Neuronal stem cell (in vitro differentiated cells): ENCODE results near the gene UBE2S.
A peak's percentile ranks its signal among the peaks of the same experiment; 100 is the strongest.

Experiments
- DNase-seq: peaks from one replicate; pipeline ENCODE4 v3.0.0-alpha.2; 2013; ENCODE audit warnings: low spot score
- H2AFZ ChIP-seq: one replicate; pipeline ENCODE4 v1.6.1; 2013; ENCODE audit warnings: mild to moderate bottlenecking, low read length, inconsistent platforms
- H2AK5ac ChIP-seq: 2 replicates; pipeline ENCODE4 v1.6.1; 2013; ENCODE audit warnings: low read depth, mild to moderate bottlenecking, inconsistent platforms, low read length, moderate library complexity, mixed read lengths
- H2BK120ac ChIP-seq: 2 replicates; pipeline ENCODE4 v1.6.1; 2013; ENCODE audit warnings: low read depth, mild to moderate bottlenecking, inconsistent platforms, low read length, moderate library complexity, mixed read lengths
- H2BK12ac ChIP-seq: one replicate; pipeline ENCODE4 v1.6.1; 2013; ENCODE audit warnings: low read length, inconsistent platforms
- H2BK15ac ChIP-seq: 2 replicates; pipeline ENCODE4 v1.6.1; 2013; ENCODE audit warnings: mild to moderate bottlenecking, low read length, inconsistent platforms, mixed read lengths
- H2BK5ac ChIP-seq: one replicate; pipeline ENCODE4 v1.6.1; 2013; ENCODE audit warnings: inconsistent platforms, mild to moderate bottlenecking, low read length, moderate library complexity
- H3K14ac ChIP-seq: one replicate; pipeline ENCODE4 v1.6.1; 2013; ENCODE audit warnings: low read length, inconsistent platforms
- H3K18ac ChIP-seq: 2 replicates; pipeline ENCODE4 v1.6.1; 2013; ENCODE audit warnings: low read length, inconsistent platforms
- H3K23ac ChIP-seq: 2 replicates; pipeline ENCODE4 v1.6.1; 2013; ENCODE audit warnings: low read depth, mild to moderate bottlenecking, mixed read lengths, low read length, inconsistent platforms; ENCODE audit not compliant: poor library complexity
- H3K27ac ChIP-seq: replicated peaks from 3 replicates; pipeline ENCODE4 v1.5.1; 2013; ENCODE audit warnings: low read length, inconsistent platforms
- H3K27me3 ChIP-seq, 3 experiments: 2 replicates each; pipeline ENCODE4 v1.6.1; 2013; ENCODE audit warnings: low read length in 3 of 3, mild to moderate bottlenecking in 2 of 3, inconsistent platforms in 1 of 3, low read depth in 1 of 3, mixed read lengths in 1 of 3, moderate library complexity in 1 of 3; ENCODE audit not compliant: control insufficient read depth in 3 of 3, insufficient read depth in 3 of 3
- H3K36me3 ChIP-seq, 2 donors: replicated peaks in 1 of 2; 2 replicates each; pipeline ENCODE4 v1.6.1; 2013; ENCODE audit warnings: low read length in 2 of 2; ENCODE audit not compliant: control insufficient read depth in 2 of 2, insufficient read depth in 2 of 2
- H3K4ac ChIP-seq: 2 replicates; pipeline ENCODE4 v1.6.1; 2013; ENCODE audit warnings: inconsistent platforms, mild to moderate bottlenecking, low read length, moderate library complexity
- H3K4me1 ChIP-seq, 2 donors: 1 replicate in 1 of 2; 2 replicates in 1 of 2; pipeline ENCODE4 v1.6.1; 2013; ENCODE audit warnings: low read length in 2 of 2, low read depth in 1 of 2; ENCODE audit not compliant: control insufficient read depth in 2 of 2, insufficient read depth in 1 of 2
- H3K4me2 ChIP-seq: one replicate; pipeline ENCODE4 v1.6.1; 2013; ENCODE audit warnings: mild to moderate bottlenecking, low read length, inconsistent platforms; ENCODE audit not compliant: insufficient read depth, poor library complexity, severe bottlenecking
- H3K4me3 ChIP-seq, 2 donors: 2 replicates each; pipeline ENCODE4 v1.5.1; 2013; ENCODE audit warnings: low read length in 2 of 2, mild to moderate bottlenecking in 2 of 2, inconsistent platforms in 1 of 2, moderate library complexity in 1 of 2
- H3K79me1 ChIP-seq: one replicate; pipeline ENCODE4 v1.6.1; 2013; ENCODE audit warnings: low read depth, mild to moderate bottlenecking, inconsistent platforms, low read length, moderate library complexity
- H3K9ac ChIP-seq: one replicate; pipeline ENCODE4 v1.6.1; 2013; ENCODE audit warnings: mild to moderate bottlenecking, low read depth, low read length, inconsistent platforms; ENCODE audit not compliant: poor library complexity
- H3K9me3 ChIP-seq, 2 donors: replicated peaks in 1 of 2; 2 replicates each; pipeline versions ENCODE3 to v1.6.1; 2013; ENCODE audit warnings: low read length in 2 of 2, mild to moderate bottlenecking in 2 of 2, inconsistent platforms in 1 of 2, low read depth in 1 of 2, mixed read lengths in 1 of 2, moderate library complexity in 1 of 2; ENCODE audit not compliant: control insufficient read depth in 2 of 2, insufficient read depth in 1 of 2
- H4K8ac ChIP-seq: one replicate; pipeline ENCODE4 v1.6.1; 2013; ENCODE audit warnings: low read depth, mild to moderate bottlenecking, inconsistent platforms, low read length, moderate library complexity
- H4K91ac ChIP-seq: one replicate; pipeline ENCODE4 v1.6.1; 2013; ENCODE audit warnings: low read length, low read depth, mild to moderate bottlenecking, inconsistent platforms; ENCODE audit not compliant: poor library complexity
- WGBS, 2 donors: extraction: QIAGEN DNeasy Blood & Tissue Kit; methylation state at CpG; one replicate each; pipeline ENCODE4 v1.1.7; 2013; ENCODE audit warnings: missing lambda C conversion rate in 2 of 2, mixed read lengths in 1 of 2; ENCODE audit not compliant: insufficient read length in 2 of 2, insufficient replicate concordance in 1 of 2; ENCODE audit errors: extremely low coverage in 2 of 2; 5-methylcytosine and 5-hydroxymethylcytosine counted together

Gene UBE2S

GRCh38 chr19:55360902-55361301 lies 46.7 kb downstream of the UBE2S start:
- WGBS, 2 donors, result no CpG with 5 or more reads among the region's 16 CpGs

DNA sequence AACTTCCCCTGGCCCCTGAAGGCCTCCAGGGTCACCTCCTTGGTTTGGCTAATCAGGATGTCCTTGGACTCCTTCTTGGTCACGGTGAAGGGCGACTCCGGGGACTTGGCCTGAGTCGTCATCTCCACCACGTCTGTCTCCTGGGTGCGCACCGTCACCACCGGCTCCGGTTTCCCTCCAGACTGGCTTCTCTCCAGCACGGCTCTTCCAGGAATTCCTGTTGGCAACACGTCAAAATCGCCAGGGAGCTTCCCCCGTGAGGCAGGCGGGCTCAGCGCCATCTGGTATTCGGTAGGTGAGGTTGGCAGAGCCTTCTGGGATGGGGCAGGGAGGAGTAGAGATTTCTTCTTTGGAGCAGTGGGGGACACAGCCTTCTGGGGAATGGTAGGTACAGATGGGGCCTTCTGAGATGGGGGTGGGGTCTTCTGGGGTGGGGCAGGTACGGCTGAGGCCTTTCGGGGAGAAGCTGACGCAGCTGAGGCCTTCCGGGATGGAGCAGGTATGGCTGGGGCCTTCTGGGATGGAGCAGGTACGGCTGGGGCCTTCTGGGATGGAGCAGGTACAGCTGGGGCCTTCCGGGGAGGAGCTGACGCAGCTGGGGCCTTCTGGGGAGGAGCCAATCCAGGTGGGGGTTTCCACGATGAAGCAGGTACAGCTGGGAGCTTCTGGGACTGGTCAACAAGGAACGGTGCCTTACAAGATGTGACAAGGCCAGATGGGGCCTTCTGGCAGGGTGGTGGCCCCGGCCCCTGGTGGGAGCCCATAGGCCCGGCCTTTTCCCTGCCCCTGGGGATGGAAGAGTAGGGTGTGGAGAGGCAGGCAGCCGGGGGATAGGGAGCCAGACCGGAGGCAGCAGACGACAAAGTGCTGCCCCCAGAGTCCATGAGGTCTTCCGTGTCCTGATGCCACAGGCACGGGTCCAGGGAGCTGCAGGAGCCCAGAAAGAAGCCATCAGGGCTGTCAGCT lies 48.4 kb downstream of the UBE2S start:
- H3K27ac ChIP-seq, result no peak overlapping the region
- no peaks in the 10 kb centered on the region for H3K79me1 ChIP-seq
- H3K14ac ChIP-seq, result no peak overlapping the region
- H4K91ac ChIP-seq, result no peak overlapping the region
- no peak overlapping the region for H3K4me3 ChIP-seq
- peaks cover 8 to 11% of the 10 kb centered on the region in 2 donors for H3K4me1 ChIP-seq
- DNase-seq, result no peak
- no peak overlapping the region for H3K4ac ChIP-seq
- H2BK120ac ChIP-seq, result no peak overlapping the region
- peaks cover 6 to 36% (median 25%) of the 10 kb centered on the region in 3 experiments for H3K27me3 ChIP-seq
- H2AFZ ChIP-seq, result no peak overlapping the region
- peak overlapping the region; percentile 4 for H2BK12ac ChIP-seq
- peak overlapping the region; percentile 13 for H2BK5ac ChIP-seq
- no peaks in the 10 kb centered on the region for H3K9me3 ChIP-seq
- no peak overlapping the region for H3K4me2 ChIP-seq
- peak overlapping the region; percentile 71 for H3K18ac ChIP-seq
- H2AK5ac ChIP-seq, result peak overlapping the region; percentile 90
- no peak overlapping the region for H3K9ac ChIP-seq
- H4K8ac ChIP-seq, result no peak overlapping the region
- H2BK15ac ChIP-seq, result peak overlapping the region; percentile 62
- no peak overlapping the region for H3K23ac ChIP-seq
- H3K36me3 ChIP-seq, result no peaks in the 10 kb centered on the region
- no CpG with 5 or more reads among the region's 32 CpGs for WGBS, 2 donors

More at GRCh38 chr19:55360902-55361301, 46.7 kb downstream of the UBE2S start:
- Histone ChIP-seq H3K23ac (peak overlapping the region; percentile 60), H2AK5ac (peak overlapping the region; percentile 84), H4K91ac (no peak overlapping the region), H3K14ac (no peak overlapping the region), H3K9me3 (no peaks in the 10 kb centered on the region), H3K4ac (no peak overlapping the region), H3K4me1 (peaks cover 7 to 11% of the 10 kb centered on the region in 2 donors), H3K27ac (no peak overlapping the region), H3K18ac (peak overlapping the region; percentile 28), H2BK5ac (peak overlapping the region; percentile 78), H3K9ac (no peak overlapping the region), H3K27me3 (peaks cover 0 to 24% (median 10%) of the 10 kb centered on the region in 3 experiments), H3K79me1 (no peaks in the 10 kb centered on the region), H2BK120ac (no peak overlapping the region), H2BK12ac (no peak overlapping the region), H2BK15ac (peak overlapping the region; percentile 9), H2AFZ (no peak overlapping the region), H4K8ac (no peak overlapping the region), H3K4me3 (no peak overlapping the region), H3K36me3 (no peaks in the 10 kb centered on the region), H3K4me2 (no peak overlapping the region)
- no peak for DNase-seq

DNA sequence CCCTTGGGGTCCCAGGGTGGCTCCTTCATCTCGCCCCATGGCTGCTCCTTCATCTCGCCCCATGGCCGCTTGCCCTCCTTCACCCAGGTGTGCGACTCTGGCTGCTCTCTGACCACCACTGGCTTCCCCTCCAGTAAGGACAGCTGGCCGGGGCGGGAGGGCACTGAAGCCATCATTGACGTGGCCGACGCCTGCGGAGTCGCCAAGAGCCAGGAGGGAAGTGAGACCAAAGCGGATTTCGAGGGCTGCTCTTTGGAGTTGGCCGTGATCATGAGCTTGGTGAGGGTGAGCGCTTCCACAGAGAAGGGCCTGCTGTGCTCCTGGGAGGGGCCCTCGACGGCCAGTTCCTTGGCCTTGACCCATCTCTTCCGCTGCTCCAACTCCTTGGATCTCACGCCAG lies 49.1 kb downstream of the UBE2S start:
- peaks cover 7 to 44% (median 31%) of the 10 kb centered on the region in 3 experiments for H3K27me3 ChIP-seq
- peak overlapping the region; percentile 61 for H2AK5ac ChIP-seq
- no peaks in the 10 kb centered on the region for H3K79me1 ChIP-seq
- no peaks in the 10 kb centered on the region for H3K36me3 ChIP-seq
- H3K4me1 ChIP-seq, result peaks cover 11 to 14% of the 10 kb centered on the region in 2 donors
- no peak overlapping the region for H2BK12ac ChIP-seq
- no peak overlapping the region for H3K9ac ChIP-seq
- H3K9me3 ChIP-seq, result no peaks in the 10 kb centered on the region
- DNase-seq, result no peak
- H3K23ac ChIP-seq, result no peak overlapping the region
- H4K91ac ChIP-seq, result no peak overlapping the region
- H2BK15ac ChIP-seq, result peak overlapping the region; percentile 62
- no peak overlapping the region for H3K4me3 ChIP-seq
- H2BK120ac ChIP-seq, result no peak overlapping the region
- no peak overlapping the region for H2BK5ac ChIP-seq
- no peak overlapping the region for H3K4ac ChIP-seq
- no peak overlapping the region for H2AFZ ChIP-seq
- no CpG with 5 or more reads among the region's 19 CpGs for WGBS, 2 donors
- peak overlapping the region; percentile 40 for H3K14ac ChIP-seq
- H4K8ac ChIP-seq, result no peak overlapping the region
- no peak overlapping the region for H3K4me2 ChIP-seq
- H3K27ac ChIP-seq, result no peak overlapping the region
- no peak overlapping the region for H3K18ac ChIP-seq

DNA sequence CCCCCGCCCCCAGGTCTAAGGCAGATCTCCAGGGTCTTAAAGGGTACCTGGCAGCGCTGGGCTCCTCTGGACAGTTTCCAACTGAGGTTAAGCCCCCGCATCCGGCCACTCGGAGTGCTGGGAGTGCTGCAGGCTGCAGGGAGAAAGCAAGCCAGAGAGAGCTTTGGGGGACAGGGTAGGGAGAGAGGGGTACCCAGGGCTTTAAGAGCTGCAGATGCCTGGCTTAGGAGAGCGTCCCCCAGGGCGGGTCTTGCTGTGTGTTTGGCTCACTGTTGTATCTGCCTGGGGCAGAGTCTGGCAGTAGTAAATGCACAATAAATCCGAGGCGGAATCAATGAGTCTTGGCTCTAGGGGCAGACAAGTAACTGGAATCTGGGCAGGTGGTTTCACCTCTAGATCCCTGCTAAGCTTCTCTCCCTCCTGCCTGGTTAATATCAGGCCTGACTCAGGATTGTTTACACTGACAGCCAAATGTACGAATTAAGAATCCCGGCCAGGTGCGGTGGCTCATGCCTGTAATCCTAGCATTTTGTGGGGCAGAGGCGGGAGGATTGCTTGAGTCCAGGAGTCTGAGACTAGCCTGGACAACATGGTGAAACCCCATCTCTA lies 52.3 kb downstream of the UBE2S start:
- Histone ChIP-seq H2BK12ac (no peak overlapping the region), H4K8ac (no peak overlapping the region), H3K27ac (no peak overlapping the region), H2AFZ (no peak overlapping the region), H3K9me3 (no peaks in the 10 kb centered on the region), H3K79me1 (no peaks in the 10 kb centered on the region), H3K4ac (no peak overlapping the region), H3K14ac (no peak overlapping the region), H3K18ac (no peak overlapping the region), H3K23ac (no peak overlapping the region), H2AK5ac (no peak overlapping the region), H2BK120ac (no peak overlapping the region), H4K91ac (no peak overlapping the region), H2BK5ac (no peak overlapping the region), H3K4me2 (no peak overlapping the region), H2BK15ac (no peak overlapping the region), H3K36me3 (no peaks in the 10 kb centered on the region), H3K4me1 (peaks cover 7% of the 10 kb centered on the region in 2 donors), H3K27me3 (peaks cover 7 to 65% (median 54%) of the 10 kb centered on the region in 3 experiments), H3K4me3 (peak overlapping the region in 1 of 2 donors; percentile 30), H3K9ac (no peak overlapping the region)
- DNase-seq, result no peak
- WGBS, 2 donors, result no CpG with 5 or more reads among the region's 13 CpGs
